ENCODE results near the gene MRPL22.
"Not testable (repeated sequence)": the region's sequence is repeated elsewhere in the genome, so short reads cannot be mapped to it uniquely, and the experiment has no call there.

Gene MRPL22

GRCh38 chr5:154940772-154941620, at the start of gene MRPL22:
MRPL22 (plus strand) TSS chr5:154941073; CDS start chr5:154941111, 38 bp downstream.
- peak; percentile 86 to 87 for DNase-seq (ENCODE audit: low read depth in 2 of 2)

DNA sequence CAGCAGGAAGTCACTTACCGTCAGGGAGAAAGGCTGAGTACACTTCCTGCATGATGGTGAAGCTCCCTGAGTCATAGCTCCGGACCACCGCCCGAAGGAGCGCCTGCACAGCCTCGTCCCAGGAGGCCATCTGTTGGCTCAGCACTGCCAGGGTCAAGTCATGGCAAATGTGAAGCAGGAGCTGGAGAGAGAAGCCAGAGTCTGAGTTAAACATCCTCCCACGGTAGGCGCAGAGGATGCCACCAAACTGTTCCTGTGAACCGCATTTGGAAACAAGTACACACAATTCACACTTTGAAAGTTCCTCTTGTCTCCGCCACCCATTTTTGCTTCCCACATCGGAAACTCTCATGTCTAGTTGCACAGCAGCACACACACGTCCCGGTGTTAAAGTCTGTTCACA, 48.5 kb upstream of the MRPL22 start:
- no peak for DNase-seq (ENCODE audit: low read depth in 2 of 2)

DNA sequence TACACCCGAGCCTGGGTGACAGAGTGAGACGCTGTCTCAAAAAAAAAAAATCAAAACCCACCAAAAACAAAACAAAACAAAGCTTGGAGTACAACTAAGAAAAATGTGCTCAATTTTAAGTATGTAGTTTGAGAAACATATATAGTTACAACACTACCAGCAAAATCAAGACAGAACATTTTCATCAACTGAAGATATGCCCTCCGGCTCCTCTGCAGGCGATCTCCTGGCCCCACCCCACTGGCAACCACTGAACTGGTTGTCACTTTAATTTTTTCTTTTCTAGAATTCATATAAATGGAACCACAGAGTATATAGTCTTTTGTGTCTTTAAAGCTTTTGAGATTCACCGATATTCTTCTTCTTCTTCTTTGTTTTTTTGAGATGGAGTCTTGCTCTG, 47.5 kb upstream of the MRPL22 start:
- DNase-seq (ENCODE audit: low read depth in 2 of 2): no peak

DNA sequence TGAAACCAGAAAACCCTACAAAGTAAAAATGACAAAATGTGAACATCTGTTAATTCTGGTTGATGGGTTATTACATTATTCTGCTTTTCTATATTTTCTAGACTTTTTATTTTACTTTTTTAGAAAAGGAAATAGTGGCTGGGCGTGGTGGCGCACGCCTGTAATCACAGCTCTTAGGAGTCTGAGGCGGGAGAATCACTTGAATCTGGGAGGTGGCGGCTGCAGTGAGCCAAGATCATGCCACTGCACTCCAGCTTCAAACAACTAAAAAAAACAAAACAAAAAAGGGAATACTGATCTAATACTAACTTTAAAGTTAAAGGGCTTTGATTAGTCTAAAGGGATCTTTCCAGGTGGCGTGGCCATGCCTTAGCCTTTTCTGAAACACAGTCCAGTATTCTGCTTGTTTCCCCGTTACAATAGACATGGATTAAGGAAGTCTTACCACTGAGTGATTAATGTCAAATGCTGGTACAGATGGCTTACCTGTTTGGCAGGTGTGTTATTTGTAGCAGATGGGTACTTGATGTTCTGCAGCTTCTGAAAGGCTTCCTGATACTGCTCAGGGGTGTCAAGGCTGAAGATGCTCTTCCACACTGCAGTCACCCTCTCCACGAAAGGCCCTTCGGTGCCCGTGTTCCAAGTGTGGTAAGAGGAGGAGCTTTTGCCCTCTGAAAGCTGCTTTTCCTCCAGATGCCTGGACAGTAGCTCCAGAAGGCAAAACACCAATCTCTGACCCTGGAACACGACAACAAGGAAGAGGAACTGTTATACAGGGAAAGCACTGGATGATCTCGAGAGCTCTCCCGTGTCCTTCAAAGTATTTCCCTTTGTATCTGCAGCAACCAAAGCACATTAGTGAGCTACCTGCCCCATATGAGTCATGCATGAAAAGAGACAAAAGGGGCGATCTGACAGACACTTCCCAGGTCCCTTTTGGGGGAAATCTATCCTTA, 45.0 kb upstream of the MRPL22 start:
- no peak for DNase-seq (ENCODE audit: low read depth in 2 of 2)

DNA sequence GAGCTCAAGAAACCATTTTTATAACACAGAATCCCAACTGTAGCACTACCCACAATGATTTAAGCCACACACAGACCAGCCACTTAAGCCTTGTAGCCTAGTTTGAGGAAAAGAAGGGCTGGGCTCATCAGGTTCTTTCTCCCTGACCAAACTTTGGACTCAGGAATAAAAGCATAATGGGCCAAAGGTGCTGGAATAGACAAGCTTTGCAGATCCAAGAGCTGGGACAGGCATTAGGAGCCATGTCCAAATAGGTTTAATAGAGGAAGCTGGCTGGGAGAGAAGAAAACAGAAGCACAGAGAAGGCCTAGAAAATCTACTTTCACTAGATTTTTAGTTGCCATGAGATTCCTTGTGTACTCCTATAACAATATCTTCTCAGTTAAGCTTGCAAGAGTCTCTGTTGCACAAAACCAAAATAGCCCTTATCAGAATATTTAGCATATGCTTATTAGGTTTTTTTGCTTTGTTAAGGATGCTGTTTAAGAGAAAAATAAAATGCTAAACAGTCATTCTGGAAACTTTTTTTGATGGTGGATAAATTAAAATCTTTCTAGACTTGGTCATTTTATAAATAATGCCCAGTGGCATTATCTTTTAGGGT, 44.2 kb upstream of the MRPL22 start:
- DNase-seq (ENCODE audit: low read depth in 2 of 2): no peak

DNA sequence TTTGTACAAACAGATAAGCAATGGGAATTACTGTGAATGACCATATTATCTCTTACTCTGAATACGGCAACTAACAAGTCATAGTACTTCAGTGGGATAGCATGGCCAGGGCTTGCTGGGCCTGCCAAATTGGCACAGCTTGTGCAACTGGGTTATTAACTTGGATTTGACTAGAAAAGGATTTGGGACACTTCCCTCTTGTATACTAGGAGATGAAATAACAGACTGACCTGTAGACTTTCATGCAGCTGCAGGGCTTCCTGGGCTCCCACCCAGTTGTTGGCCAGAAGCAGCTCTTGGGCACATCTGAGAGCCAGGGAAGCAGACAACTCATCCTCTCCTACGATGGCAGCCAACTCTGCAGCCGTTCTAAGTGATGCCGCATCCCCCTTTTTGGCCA, 42.7 kb upstream of the MRPL22 start:
- DNase-seq (ENCODE audit: low read depth in 2 of 2): no peak

GRCh38 chr5:154899151-154899816, 41.6 kb upstream of the MRPL22 start:
- no peak for DNase-seq (ENCODE audit: low read depth in 2 of 2)

DNA sequence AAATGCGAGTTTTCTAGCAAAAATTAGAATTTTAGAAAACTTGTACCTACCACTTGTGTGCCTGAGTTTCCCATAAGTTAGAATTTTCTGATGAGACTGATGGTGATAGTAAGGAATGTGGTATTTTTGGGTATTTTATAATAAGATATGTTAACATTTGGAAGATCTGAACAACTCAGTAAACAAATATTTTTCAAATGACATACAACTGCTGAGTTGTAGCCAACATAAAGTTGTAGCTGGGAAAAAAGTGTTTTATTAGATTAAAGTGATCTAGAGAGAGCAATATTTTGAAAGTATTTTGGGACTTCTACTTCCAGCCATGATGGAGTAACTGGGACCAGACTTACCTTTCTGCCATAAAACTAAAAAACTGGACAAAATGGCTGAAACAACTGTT, 40.8 kb upstream of the MRPL22 start:
- DNase-seq (ENCODE audit: low read depth in 2 of 2): no peak

- no peak for DNase-seq (ENCODE audit: low read depth in 2 of 2)
Observed at GRCh38 chr5:154901276-154901675, 39.6 kb upstream of the MRPL22 start.

- DNase-seq (ENCODE audit: low read depth in 2 of 2): no peak
Observed at GRCh38 chr5:154901913-154902312, 39.0 kb upstream of the MRPL22 start.

- not testable (repeated sequence) for DNase-seq (ENCODE audit: low read depth in 2 of 2)
Observed at GRCh38 chr5:154905601-154906000, 35.3 kb upstream of the MRPL22 start.

- DNase-seq (ENCODE audit: low read depth in 2 of 2): no peak
Observed at GRCh38 chr5:154916874-154917273, 24.0 kb upstream of the MRPL22 start.

DNA sequence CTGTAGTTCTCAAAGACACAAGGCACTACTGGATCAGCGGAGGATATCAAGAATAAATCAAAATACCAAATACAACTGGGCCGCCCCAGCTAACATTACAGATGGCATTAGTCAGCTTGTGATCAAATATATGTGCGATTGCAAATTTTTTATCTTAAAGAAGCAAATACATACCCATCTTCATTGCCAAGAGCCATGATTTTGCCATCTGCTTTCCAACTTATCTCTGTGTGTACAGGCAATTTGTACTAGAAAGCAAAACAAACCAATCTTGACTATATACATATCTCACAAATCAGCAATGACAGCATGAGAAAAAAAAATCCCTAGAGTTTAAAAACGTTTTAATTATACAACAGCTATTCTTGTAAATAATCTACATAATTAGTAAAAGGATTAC, 23.1 kb upstream of the MRPL22 start:
- no peak for DNase-seq (ENCODE audit: low read depth in 2 of 2)

GRCh38 chr5:154923441-154924430, 17.1 kb upstream of the MRPL22 start:
- no peak for DNase-seq (ENCODE audit: low read depth in 2 of 2)

DNA sequence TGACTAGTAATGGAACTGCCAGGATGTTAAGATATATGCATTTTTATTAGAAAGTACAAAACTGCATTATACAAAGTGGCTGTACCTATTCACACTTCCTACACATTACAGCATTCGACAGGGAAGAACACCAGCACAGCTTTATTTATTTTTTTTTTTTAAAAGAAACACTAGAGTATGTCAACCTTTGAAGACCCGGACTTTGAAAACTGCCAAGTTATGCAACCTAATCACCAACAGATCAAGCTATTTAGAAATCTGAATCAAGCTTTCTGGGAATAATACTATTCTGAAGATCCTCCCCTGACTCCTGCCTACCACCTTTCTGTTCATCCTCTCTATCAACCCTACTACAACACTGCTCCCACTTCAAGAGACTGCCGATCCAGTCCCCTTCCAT, 7.3 kb upstream of the MRPL22 start:
- DNase-seq (ENCODE audit: low read depth in 2 of 2): no peak

DNA sequence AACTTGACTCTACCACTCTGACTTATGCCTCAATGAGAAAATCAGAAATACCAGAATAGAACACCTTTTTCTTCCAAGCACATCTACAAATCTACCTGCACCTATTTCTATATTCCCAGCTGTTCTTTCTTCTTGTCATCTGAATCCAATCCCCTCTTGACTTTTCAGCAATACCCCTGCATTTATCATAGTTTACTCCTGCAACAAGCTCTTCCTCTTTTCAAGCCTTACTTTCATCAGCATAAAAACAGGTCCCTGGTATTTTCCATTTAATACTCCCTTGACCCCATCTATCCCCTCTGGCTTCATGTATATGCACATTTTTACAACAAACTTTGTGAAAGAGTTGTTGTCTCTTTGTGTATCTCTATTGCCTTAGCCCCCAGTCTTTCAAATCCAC, 6.0 kb upstream of the MRPL22 start:
- DNase-seq (ENCODE audit: low read depth in 2 of 2): no peak

DNA sequence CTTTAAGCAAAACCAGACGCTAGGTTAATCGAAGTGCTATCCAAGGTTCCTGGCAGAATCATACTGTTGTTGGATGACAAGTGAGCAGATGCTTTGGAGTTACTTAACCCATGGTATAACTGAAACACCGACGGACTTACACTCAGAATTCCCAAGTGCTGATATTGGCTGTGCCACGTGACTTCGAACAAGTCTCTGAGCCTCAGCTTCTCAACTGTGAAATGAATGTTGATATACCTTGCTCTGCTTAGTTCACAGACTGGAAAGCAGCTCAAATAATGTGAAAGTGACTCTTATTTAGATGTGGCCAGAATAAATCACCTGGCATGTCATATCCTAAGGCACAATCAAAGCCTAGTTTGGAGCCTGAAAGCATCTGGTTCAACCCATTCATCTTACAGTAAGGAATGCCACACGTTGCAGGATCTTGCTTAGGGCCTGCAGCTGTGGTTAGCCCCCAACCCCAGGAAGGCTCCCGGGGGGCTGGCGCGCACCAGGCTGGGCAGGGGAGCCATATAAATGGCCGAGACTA, 3.6 kb upstream of the MRPL22 start:
- DNase-seq (ENCODE audit: low read depth in 2 of 2): no peak

DNA sequence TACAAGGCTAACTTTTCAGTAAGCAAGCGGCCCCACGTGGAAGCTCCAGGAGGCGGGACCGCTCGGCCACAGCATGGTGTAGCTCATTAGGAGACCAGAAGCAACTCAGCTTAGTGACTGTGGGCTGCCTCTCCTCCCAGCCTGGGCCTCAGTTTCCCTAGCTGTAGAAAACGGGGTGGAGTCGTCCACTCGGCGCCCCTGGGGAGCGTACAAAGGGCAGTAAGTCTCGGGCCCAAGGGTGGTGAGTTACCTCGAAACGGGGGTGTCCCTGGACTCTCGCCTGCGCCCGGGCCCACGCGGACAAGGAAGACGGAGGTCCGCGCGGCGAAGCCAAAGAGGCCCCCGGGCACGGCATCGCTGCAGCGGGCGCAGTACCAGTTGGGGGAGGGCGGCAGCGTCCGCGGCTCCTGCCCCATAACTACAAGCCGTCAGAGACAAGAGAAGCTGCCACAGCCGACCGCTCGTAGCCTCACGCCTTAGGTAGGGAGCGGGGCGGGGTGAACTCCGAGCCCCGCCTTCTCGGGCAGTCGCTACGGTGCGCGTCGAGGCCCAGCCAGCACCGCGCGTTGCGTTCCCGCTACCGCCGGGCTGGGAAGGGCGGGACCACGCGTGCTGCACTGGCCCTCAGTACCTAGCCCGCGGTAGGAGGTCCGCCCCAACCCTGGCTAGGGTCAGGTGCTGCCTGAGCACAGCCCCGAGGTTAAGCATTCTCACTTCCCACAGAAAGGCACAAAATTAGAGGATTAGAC, 3.0 kb upstream of the MRPL22 start, which contains the start of gene GEMIN5:
Gene GEMIN5, minus strand, starts transcription at position 494 of the 749 bp plus-strand sequence. Its CDS starts 78 bp downstream, at position 416.
- peak; percentile 44 to 70 for DNase-seq (ENCODE audit: low read depth in 2 of 2)

DNA sequence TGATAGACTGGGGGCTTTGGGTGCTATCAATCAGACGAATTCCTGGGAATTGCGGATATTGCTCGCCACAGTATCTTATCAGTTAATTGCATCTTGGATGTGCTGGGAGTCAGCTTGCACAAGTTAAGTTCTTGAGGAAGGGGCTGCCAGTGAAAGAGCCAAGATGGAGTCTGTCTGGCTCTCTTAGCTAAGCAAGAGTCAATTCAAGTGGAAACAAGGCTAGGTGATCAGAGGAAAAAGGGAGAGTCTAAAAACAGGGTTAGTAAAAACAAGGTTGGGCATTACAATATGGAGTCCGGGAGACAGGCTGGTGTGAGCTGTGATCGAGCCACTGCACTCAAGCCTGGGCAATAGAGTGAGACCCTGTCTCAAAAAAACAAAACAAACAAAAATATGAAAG, 1.5 kb upstream of the MRPL22 start:
- not testable (repeated sequence) for DNase-seq (ENCODE audit: low read depth in 2 of 2)
